Epidermal melanocyte (primary cell): Measurements from ENCODE around the gene SPRYD3.
"Not testable (repeated sequence)": the region's sequence is repeated elsewhere in the genome, so short reads cannot be mapped to it uniquely, and the experiment has no call there.

Experiments used
- DNase-seq: peaks from one replicate; pipeline ENCODE4 v3.0.0; 2011; ENCODE audit warnings: low spot score; ENCODE audit not compliant: insufficient read length

SPRYD3 gene

DNA sequence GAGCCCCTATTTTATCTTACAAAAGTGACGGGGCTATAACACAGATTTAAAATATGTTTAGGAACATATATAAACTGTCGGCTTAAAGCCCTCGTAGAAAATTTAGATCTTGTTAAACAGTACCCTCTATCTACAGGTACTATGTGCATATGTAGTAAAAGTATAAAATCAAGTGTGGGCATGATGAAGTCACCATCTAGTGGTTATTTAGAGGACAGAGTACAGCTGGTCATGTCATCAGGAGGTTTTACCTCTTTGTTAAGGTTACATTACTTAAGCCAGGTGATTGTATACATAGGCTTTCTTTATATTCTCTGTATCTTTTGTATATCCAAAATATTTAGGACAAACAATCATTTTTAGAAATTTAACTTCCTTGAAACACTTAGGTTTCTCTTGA lies 47.6 kb downstream of the SPRYD3 start:
- DNase-seq = no peak

DNA sequence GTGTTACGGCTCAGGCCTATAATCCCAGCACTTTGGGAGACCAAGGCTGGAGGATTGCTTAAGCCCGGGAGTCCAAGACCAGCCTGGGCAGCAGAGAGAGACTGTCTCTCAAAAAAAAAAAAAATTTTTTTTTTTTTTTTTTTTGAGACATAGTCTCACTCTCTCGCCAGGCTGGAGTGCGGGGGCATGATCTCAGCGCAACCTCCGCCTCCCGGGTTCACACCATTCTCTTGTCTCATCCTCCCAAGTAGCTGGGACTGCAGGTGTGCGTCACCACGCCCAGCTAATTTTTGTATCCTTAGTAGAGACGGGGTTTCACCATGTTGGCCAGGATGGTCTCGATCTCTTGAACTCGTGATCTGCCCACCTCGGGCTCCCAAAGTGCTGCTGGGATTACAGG lies 52.2 kb downstream of the SPRYD3 start:
- not testable (repeated sequence) for DNase-seq

DNA sequence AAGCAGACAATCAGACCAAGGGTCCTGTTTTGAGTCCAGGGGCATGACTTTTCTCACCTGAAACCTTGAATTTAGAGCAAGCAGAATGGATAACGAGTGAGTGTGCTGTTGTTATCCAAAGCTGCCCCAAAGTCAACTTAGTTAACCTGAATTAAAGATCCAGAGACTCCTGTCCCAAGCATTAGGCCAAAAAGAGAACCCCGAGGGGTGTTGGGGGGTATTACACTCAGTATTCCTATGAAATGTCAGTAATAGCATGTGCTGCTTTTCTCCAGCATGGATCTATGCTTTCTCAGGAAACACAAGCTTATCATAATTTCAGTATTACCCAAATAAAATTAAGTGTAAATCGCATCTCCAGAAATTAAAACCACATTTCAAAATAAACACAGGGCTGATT lies 53.9 kb downstream of the SPRYD3 start:
- no peak for DNase-seq

DNA sequence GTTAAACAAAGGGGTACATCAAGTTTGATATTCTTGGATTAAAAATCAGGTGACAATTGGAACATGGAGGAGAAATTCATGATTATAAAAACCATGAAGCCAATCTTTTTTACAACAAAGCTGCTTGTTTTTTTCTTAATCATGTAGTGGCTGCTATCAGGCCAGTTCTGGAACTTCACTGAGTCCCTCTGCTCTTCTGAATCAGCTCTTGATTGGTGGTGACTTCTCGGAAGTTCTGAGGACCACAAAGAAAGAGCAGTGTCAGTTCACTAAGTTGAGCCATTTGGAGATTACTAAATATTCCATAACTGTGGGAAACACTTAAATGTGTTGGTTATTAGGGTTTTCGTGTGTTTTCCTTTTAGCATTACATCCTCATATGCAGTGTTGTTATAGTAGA lies 64.5 kb downstream of the SPRYD3 start:
- no peak for DNase-seq
